HepG2 (cell line): Measurements from ENCODE around the gene SMYD4. TPM values are rescaled to one million over a fixed set of nuclear protein-coding genes. Genes with fewer than 3 reads are reported as not detected.

Experiments used
- ATRX ChIP-seq: sonication (generic); formaldehyde crosslinking; IDR thresholded peaks from 2 replicates; pipeline ENCODE4 v1.4.0; 2020; ENCODE audit warnings: missing genetic modification reagents, borderline replicate concordance
- FOXP1 ChIP-seq, 2 experiments: fragments of 450-650 bp in 1 of 2; IDR thresholded peaks; 2 replicates each; pipeline ENCODE4 v1.6.1; 2017 to 2018; ENCODE audit warnings: antibody characterized with exemption in 1 of 2
- GTF2F1 ChIP-seq: fragments of 150-350 bp; IDR thresholded peaks from 2 replicates; pipeline ENCODE4 v1.6.1; 2014; ENCODE audit warnings: low read length
- KLF13 ChIP-seq: sonication (generic); formaldehyde crosslinking; IDR thresholded peaks from 2 replicates; pipeline ENCODE4 v1.4.0; 2020; ENCODE audit warnings: mild to moderate bottlenecking, missing genetic modification reagents
- NFYB ChIP-seq: sonication (generic); formaldehyde crosslinking; IDR thresholded peaks from 2 replicates; pipeline ENCODE4 v1.4.0; 2020; ENCODE audit warnings: missing genetic modification reagents
- NONO ChIP-seq, 2 experiments: fragments of 450-650 bp in 1 of 2; sonication (generic) in 1 of 2; formaldehyde crosslinking in 1 of 2; IDR thresholded peaks in 1 of 2; conservative IDR thresholded peaks in 1 of 2; 2 replicates each; pipeline versions ENCODE4 v1.6.1 to v1.8.0; 2017 to 2022; ENCODE audit warnings: mild to moderate bottlenecking in 1 of 2, missing genetic modification reagents in 1 of 2, moderate library complexity in 1 of 2
- PCBP2 ChIP-seq: fragments of 200-400 bp; formaldehyde crosslinking; optimal IDR thresholded peaks from 2 replicates; pipeline ENCODE3; 2018; ENCODE audit warnings: low read length, low read depth; ENCODE audit not compliant: poor library complexity, severe bottlenecking
- PHF20 ChIP-seq: sonication (generic); formaldehyde crosslinking; IDR thresholded peaks from 2 replicates; pipeline ENCODE4 v1.5.0; 2020; ENCODE audit warnings: mild to moderate bottlenecking, missing genetic modification reagents
- SP140L ChIP-seq: sonication (generic); formaldehyde crosslinking; IDR thresholded peaks from 2 replicates; pipeline ENCODE4 v1.4.0; 2020; ENCODE audit warnings: missing genetic modification reagents, borderline replicate concordance
- ZBTB38 ChIP-seq: sonication (generic); formaldehyde crosslinking; IDR thresholded peaks from 2 replicates; pipeline ENCODE4 v1.5.1; 2020; ENCODE audit warnings: mild to moderate bottlenecking, missing genetic modification reagents
- ZFP41 ChIP-seq: sonication (generic); formaldehyde crosslinking; IDR thresholded peaks from 2 replicates; pipeline ENCODE4 v1.4.0; 2020; ENCODE audit warnings: mild to moderate bottlenecking, missing genetic modification reagents, borderline replicate concordance
- ZNF136 ChIP-seq: sonication (generic); formaldehyde crosslinking; IDR thresholded peaks from 2 replicates; pipeline ENCODE4 v1.8.1; 2022; ENCODE audit warnings: low read depth, mild to moderate bottlenecking, moderate library complexity, missing genetic modification reagents
- ZNF17 ChIP-seq: sonication (generic); formaldehyde crosslinking; IDR thresholded peaks from 2 replicates; pipeline ENCODE4 v1.5.0; 2020; ENCODE audit warnings: mild to moderate bottlenecking, missing genetic modification reagents
- ZNF20 ChIP-seq: sonication (generic); formaldehyde crosslinking; IDR thresholded peaks from 2 replicates; pipeline ENCODE4 v1.4.0; 2020; ENCODE audit warnings: mild to moderate bottlenecking, moderate library complexity, missing genetic modification reagents
- ZNF224 ChIP-seq: sonication (generic); formaldehyde crosslinking; IDR thresholded peaks from 2 replicates; pipeline ENCODE4 v1.5.0; 2020; ENCODE audit warnings: mild to moderate bottlenecking, missing genetic modification reagents
- ZNF235 ChIP-seq: sonication (generic); formaldehyde crosslinking; IDR thresholded peaks from 2 replicates; pipeline ENCODE4 v1.8.1; 2023; ENCODE audit warnings: mild to moderate bottlenecking, missing genetic modification reagents, borderline replicate concordance
- ZNF512B ChIP-seq: sonication (generic); formaldehyde crosslinking; IDR thresholded peaks from 2 replicates; pipeline ENCODE4 v1.5.1; 2020; ENCODE audit warnings: missing genetic modification reagents, mild to moderate bottlenecking, borderline replicate concordance
- ZNF564 ChIP-seq: sonication (generic); formaldehyde crosslinking; IDR thresholded peaks from 2 replicates; pipeline ENCODE4 v1.8.1; 2023; ENCODE audit warnings: mild to moderate bottlenecking, missing genetic modification reagents
- ZNF709 ChIP-seq: sonication (generic); formaldehyde crosslinking; IDR thresholded peaks from 2 replicates; pipeline ENCODE4 v1.5.0; 2020; ENCODE audit warnings: mild to moderate bottlenecking, missing genetic modification reagents
- polyA plus RNA-seq, 8 experiments: library from polyadenylated mRNA; depleted of rRNA in 3 of 8; stranded (reverse) in 7 of 8; unstranded in 1 of 8; fragments of >200 nt; fragmentation: Illumina TruSeq in 4 of 8; extraction: Trizol in 4 of 8; gene quantifications; 2 replicates each; pipeline versions ENCODE4 v1.2.1 to v1.2.3, GENCODE V29; 2011 to 2016; ENCODE audit warnings: low read depth in 4 of 8, missing spikeins in 1 of 8, mixed read lengths in 1 of 8; ENCODE audit not compliant: insufficient read depth in 1 of 8
- total RNA-seq, 5 experiments: library from RNA; depleted of rRNA; stranded (reverse); fragments of >200 nt; fragmentation: Illumina TruSeq; extraction: Trizol; gene quantifications; 2 replicates each; pipeline ENCODE4 v1.2.3, GENCODE V29; 2016; ENCODE audit warnings: low read depth in 1 of 5
- TF ChIP-seq, protein P1 (sequence below): IDR thresholded peaks from 2 replicates; pipeline ENCODE4 v1.6.1; 2016; ENCODE audit warnings: missing biosample characterization, missing genetic modification reagents, low read depth
- TF ChIP-seq, protein P2 (sequence below): sonication (generic); formaldehyde crosslinking; IDR thresholded peaks from 2 replicates; pipeline ENCODE4 v1.9.0; 2022; ENCODE audit warnings: low read depth, missing genetic modification reagents
- TF ChIP-seq, protein P3 (sequence below): sonication (generic); formaldehyde crosslinking; IDR thresholded peaks from 2 replicates; pipeline ENCODE4 v1.8.1; 2022; ENCODE audit warnings: low read depth, mild to moderate bottlenecking, missing genetic modification reagents

SMYD4 gene
- total and polyA plus RNA-seq, 2 of the 13 experiments (the other 11 are each of a cell fraction or from before 2014, with no cell fraction given): 7.4 to 11.3 TPM

DNA sequence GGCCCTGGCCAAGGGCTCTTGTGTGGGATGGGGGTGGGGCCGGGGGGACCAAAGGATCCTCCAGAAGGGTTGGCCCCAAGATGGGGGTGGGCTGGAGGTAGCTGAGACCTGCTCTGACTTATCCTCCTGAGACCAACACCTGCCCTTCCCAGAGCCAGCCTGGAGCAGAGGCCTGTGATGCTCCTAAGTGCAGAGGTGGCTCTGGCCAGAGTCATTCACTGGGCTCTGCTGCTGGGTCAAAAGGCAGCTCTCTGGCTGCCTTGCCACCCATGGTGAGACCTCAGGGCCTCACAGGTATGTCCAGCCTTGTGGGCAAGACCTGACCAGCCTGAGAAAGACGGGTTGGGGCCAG, 86.6 kb downstream of the SMYD4 start (continued):
- TF ChIP-seq, protein P1, sequence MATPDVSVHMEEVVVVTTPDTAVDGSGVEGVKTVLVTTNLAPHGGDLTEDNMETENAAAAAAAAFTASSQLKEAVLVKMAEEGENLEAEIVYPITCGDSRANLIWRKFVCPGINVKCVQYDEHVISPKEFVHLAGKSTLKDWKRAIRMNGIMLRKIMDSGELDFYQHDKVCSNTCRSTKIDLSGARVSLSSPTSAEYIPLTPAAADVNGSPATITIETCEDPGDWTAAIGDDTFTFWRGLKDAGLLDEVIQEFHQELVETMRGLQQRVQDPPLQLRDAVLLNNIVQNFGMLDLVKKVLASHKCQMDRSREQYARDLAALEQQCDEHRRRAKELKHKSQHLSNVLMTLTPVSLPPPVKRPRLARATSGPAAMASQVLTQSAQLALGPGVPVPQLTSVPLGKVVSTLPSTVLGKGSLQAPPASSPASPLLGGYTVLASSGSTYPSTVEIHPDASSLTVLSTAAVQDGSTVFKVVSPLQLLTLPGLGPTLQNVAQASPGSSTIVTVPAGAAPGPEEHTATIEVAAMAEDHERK (CRISPR knock-in tag): no peak
- TF ChIP-seq ZNF564 (CRISPR knock-in tag) (0 out of 2 replicates have a peak, but pooled peaks have one; percentile 18), ZNF17 (CRISPR knock-in tag) (no peak), ZNF224 (CRISPR knock-in tag) (no peak), ATRX (CRISPR knock-in tag) (no peak), GTF2F1 (no peak), SP140L (no peak), NONO (IDR thresholded peaks at IDR 0.05) (no peak), NONO (CRISPR knock-in tag; conservative IDR thresholded peaks at IDR 0.05) (peak; percentile 6; the same call in 1 of the 2 replicates), ZNF20 (CRISPR knock-in tag) (no peak), ZNF235 (no peak), KLF13 (CRISPR knock-in tag) (no peak), ZNF709 (CRISPR knock-in tag) (0 out of 2 replicates have a peak, but pooled peaks have one; percentile 22), PCBP2 (no peak), ZFP41 (CRISPR knock-in tag) (no peak), ZNF136 (CRISPR knock-in tag) (no peak), NFYB (CRISPR knock-in tag) (no peak), ZBTB38 (CRISPR knock-in tag) (no peak), ZNF512B (CRISPR knock-in tag) (no peak), PHF20 (CRISPR knock-in tag) (no peak), FOXP1 (IDR thresholded peaks at IDR 0.05) (no peak), FOXP1 (CRISPR knock-in tag; IDR thresholded peaks at IDR 0.05) (no peak)
- TF ChIP-seq, protein P2, sequence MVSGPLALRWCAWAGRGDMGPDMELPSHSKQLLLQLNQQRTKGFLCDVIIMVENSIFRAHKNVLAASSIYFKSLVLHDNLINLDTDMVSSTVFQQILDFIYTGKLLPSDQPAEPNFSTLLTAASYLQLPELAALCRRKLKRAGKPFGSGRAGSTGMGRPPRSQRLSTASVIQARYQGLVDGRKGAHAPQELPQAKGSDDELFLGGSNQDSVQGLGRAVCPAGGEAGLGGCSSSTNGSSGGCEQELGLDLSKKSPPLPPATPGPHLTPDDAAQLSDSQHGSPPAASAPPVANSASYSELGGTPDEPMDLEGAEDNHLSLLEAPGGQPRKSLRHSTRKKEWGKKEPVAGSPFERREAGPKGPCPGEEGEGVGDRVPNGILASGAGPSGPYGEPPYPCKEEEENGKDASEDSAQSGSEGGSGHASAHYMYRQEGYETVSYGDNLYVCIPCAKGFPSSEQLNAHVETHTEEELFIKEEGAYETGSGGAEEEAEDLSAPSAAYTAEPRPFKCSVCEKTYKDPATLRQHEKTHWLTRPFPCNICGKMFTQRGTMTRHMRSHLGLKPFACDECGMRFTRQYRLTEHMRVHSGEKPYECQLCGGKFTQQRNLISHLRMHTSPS (CRISPR knock-in tag): no peak
- TF ChIP-seq, protein P3, sequence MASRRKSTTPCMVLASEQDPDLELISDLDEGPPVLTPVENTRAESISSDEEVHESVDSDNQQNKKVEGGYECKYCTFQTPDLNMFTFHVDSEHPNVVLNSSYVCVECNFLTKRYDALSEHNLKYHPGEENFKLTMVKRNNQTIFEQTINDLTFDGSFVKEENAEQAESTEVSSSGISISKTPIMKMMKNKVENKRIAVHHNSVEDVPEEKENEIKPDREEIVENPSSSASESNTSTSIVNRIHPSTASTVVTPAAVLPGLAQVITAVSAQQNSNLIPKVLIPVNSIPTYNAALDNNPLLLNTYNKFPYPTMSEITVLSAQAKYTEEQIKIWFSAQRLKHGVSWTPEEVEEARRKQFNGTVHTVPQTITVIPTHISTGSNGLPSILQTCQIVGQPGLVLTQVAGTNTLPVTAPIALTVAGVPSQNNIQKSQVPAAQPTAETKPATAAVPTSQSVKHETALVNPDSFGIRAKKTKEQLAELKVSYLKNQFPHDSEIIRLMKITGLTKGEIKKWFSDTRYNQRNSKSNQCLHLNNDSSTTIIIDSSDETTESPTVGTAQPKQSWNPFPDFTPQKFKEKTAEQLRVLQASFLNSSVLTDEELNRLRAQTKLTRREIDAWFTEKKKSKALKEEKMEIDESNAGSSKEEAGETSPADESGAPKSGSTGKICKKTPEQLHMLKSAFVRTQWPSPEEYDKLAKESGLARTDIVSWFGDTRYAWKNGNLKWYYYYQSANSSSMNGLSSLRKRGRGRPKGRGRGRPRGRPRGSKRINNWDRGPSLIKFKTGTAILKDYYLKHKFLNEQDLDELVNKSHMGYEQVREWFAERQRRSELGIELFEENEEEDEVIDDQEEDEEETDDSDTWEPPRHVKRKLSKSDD (CRISPR knock-in tag): no peak
